Measurements from ENCODE around the gene NRARP. TPM values are rescaled to one million over a fixed set of nuclear protein-coding genes. Genes with fewer than 3 reads are reported as not detected.

Gene NRARP
- total RNA-seq, 1 experiment from 2014 or later, result 16.9 TPM

- intact Hi-C loops (cut with micrococcal nuclease; ENCODE audit: unreplicated experiment) (no loop called here), in situ Hi-C loops (cut with HindIII; ENCODE audit: low pct_unique_long_range_greater_than_20kb, low sequenced_read_pairs) (no loop called here)
- Histone ChIP-seq H3K9me3 (ENCODE audit: control insufficient read depth, insufficient read depth, low read depth, low read length) (no peaks in the 10 kb centered on the region), H3K4me3 (ENCODE audit: low read depth in 2 of 2, low read length in 2 of 2) (no peak overlapping the region), H3K4me1 (ENCODE audit: control insufficient read depth, insufficient read depth, low read length) (no peaks in the 10 kb centered on the region), H3K27ac (ENCODE audit: low read length) (no peak overlapping the region), H3K27me3 (ENCODE audit: control insufficient read depth, insufficient read depth, low read length) (no peaks in the 10 kb centered on the region), H3K36me3 (ENCODE audit: control insufficient read depth, insufficient read depth, low read length) (no peaks in the 10 kb centered on the region)
- POLR2A ChIA-PET, result no interaction called here
- CTCF ChIA-PET, result no interaction called here
- ATAC-seq (no peak), DNase-seq (ENCODE audit: low read depth, low spot score) (no peak)
- TF ChIP-seq SIN3A (IDR thresholded peaks at IDR 0.05; ENCODE audit: borderline replicate concordance, insufficient read depth, low read depth, low read length) (no peak), REST (IDR thresholded peaks at IDR 0.05; ENCODE audit: insufficient read depth in 1 of 2, low read depth in 2 of 2, low read length in 1 of 2) (no peak), CTCF (IDR thresholded peaks at IDR 0.05) (no peak), POLR2AphosphoS5 (IDR thresholded peaks at IDR 0.05; ENCODE audit: low read depth, low read length) (no peak), TCF7L2 (IDR thresholded peaks at IDR 0.05; ENCODE audit: low read depth, low read length) (no peak)
- BruUV-seq (replicated peaks), result no TSS peak
Measured at GRCh38 chr9:137349471-137350033, 47.5 kb upstream of the NRARP start.

GRCh38 chr9:137348769-137349470 is 46.8 kb upstream of the NRARP start:
- H3K27ac ChIP-seq (ENCODE audit: low read length), result no peak overlapping the region
- H3K36me3 ChIP-seq (ENCODE audit: control insufficient read depth, insufficient read depth, low read length), result no peaks in the 10 kb centered on the region
- H3K27me3 ChIP-seq (ENCODE audit: control insufficient read depth, insufficient read depth, low read length), result no peaks in the 10 kb centered on the region
- no peak for ATAC-seq
- H3K4me3 ChIP-seq (ENCODE audit: low read depth in 2 of 2, low read length in 2 of 2), result no peak overlapping the region
- no peaks in the 10 kb centered on the region for H3K4me1 ChIP-seq (ENCODE audit: control insufficient read depth, insufficient read depth, low read length)
- intact Hi-C loops (cut with micrococcal nuclease; ENCODE audit: unreplicated experiment) (no loop called here), in situ Hi-C loops (cut with HindIII; ENCODE audit: low pct_unique_long_range_greater_than_20kb, low sequenced_read_pairs) (no loop called here)
- no peak for DNase-seq (ENCODE audit: low read depth, low spot score)
- BruUV-seq (replicated peaks), result no TSS peak
- no peaks in the 10 kb centered on the region for H3K9me3 ChIP-seq (ENCODE audit: control insufficient read depth, insufficient read depth, low read depth, low read length)
- TF ChIP-seq REST (IDR thresholded peaks at IDR 0.05; ENCODE audit: insufficient read depth in 1 of 2, low read depth in 2 of 2, low read length in 1 of 2), result no peak
- no peak for TF ChIP-seq SIN3A (IDR thresholded peaks at IDR 0.05; ENCODE audit: borderline replicate concordance, insufficient read depth, low read depth, low read length)
- TF ChIP-seq CTCF (IDR thresholded peaks at IDR 0.05), result no peak
- TF ChIP-seq POLR2AphosphoS5 (IDR thresholded peaks at IDR 0.05; ENCODE audit: low read depth, low read length), result no peak
- TF ChIP-seq TCF7L2 (IDR thresholded peaks at IDR 0.05; ENCODE audit: low read depth, low read length), result no peak
- CTCF ChIA-PET, result no interaction called here
- POLR2A ChIA-PET, result no interaction called here
